ENCODE data around the gene OXCT2. TPM values are rescaled to one million over a fixed set of nuclear protein-coding genes. Genes with fewer than 3 reads are reported as not detected.
A peak's percentile ranks its signal among the peaks of the same experiment; 100 is the strongest.

Gene OXCT2
- total and polyA plus RNA-seq, 2 donors from 2014 or later: 0.32 to 0.98 TPM

GRCh38 chr1:39727932-39728317 is 43.2 kb downstream of the OXCT2 start:
- intact Hi-C loops (cut with DNase I): loop anchor here (10.0 kb wide), 2 partner anchors 117 to 123 kb away; no protein-coding TSS in a partner anchor
- Histone ChIP-seq H3K9ac (ENCODE audit: low read length in 3 of 3) (no peak overlapping the region), H3K4me1 (ENCODE audit: control insufficient read depth in 2 of 3, insufficient read depth in 2 of 3, low read depth in 1 of 3, low read length in 3 of 3) (no peaks in the 10 kb centered on the region), H3K27ac (ENCODE audit: low read depth in 2 of 2, low read length in 2 of 2) (no peak overlapping the region), H3K4me3 (ENCODE audit: low read length in 3 of 3) (no peak overlapping the region), H3K9me3 (ENCODE audit: control insufficient read depth in 2 of 3, insufficient read depth in 1 of 3, low read length in 3 of 3) (no peaks in the 10 kb centered on the region), H3K27me3 (ENCODE audit: control insufficient read depth, insufficient read depth, low read length) (peaks cover 26% of the 10 kb centered on the region), H3K36me3 (ENCODE audit: control insufficient read depth in 2 of 3, insufficient read depth in 3 of 3, low read length in 3 of 3) (no peaks in the 10 kb centered on the region)
- TF ChIP-seq CTCF (IDR thresholded peaks at IDR 0.05; ENCODE audit: borderline replicate concordance, extremely low read depth, insufficient read depth): no peak
- no peak for FAIRE-seq
- DNase-seq: peak in 1 of 5 donors; percentile 36

DNA sequence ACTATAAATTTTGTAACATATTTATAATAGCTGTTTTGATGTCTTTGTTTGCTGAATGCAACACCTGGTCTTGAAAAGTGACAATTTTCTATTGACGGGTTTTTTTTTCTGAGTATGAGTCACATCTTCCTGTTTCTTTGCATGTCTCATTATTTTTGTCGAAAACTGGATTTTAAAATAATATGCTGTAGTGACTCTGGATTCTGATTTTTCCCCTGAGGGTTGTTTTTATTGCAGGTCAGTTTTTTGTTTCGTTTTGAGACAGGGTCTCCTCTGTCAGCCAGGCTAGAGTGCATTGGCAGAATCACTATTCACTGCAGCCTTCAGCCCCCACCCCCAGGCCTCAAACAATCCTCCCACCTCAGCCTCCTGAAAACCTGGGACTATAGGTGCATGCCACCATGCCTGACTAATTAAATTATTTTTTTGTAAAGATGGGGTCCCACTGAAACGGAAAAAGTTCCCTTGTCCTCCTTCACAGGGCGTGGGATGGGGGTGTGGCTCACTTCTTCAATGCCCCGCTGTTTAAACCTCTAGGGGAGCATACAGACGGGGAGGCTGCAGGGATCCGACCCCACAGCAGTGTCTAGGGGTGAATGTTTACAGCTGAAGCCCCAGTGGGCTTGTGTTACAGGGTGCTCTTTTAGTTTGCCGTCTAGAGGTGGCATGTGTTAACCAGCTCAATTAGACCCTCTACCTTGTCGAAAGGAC is 43.8 kb downstream of the OXCT2 start:
- peaks cover 25% of the 10 kb centered on the region for H3K27me3 ChIP-seq (ENCODE audit: control insufficient read depth, insufficient read depth, low read length)
- no peak overlapping the region for H3K9ac ChIP-seq (ENCODE audit: low read length in 3 of 3)
- FAIRE-seq (no peak), DNase-seq (peak in 1 of 5 donors; percentile 35)
- H3K27ac ChIP-seq (ENCODE audit: low read depth in 2 of 2, low read length in 2 of 2): no peak overlapping the region
- no peak for TF ChIP-seq CTCF (IDR thresholded peaks at IDR 0.05; ENCODE audit: borderline replicate concordance, extremely low read depth, insufficient read depth)
- no peaks in the 10 kb centered on the region for H3K4me1 ChIP-seq (ENCODE audit: control insufficient read depth in 2 of 3, insufficient read depth in 2 of 3, low read depth in 1 of 3, low read length in 3 of 3)
- no peaks in the 10 kb centered on the region for H3K36me3 ChIP-seq (ENCODE audit: control insufficient read depth in 2 of 3, insufficient read depth in 3 of 3, low read length in 3 of 3)
- no peak overlapping the region for H3K4me3 ChIP-seq (ENCODE audit: low read length in 3 of 3)
- no peaks in the 10 kb centered on the region for H3K9me3 ChIP-seq (ENCODE audit: control insufficient read depth in 2 of 3, insufficient read depth in 1 of 3, low read length in 3 of 3)
- intact Hi-C loops (cut with DNase I): loop anchor here (10.0 kb wide), 2 partner anchors 117 to 123 kb away; no protein-coding TSS in a partner anchor

- no peak for TF ChIP-seq CTCF (IDR thresholded peaks at IDR 0.05; ENCODE audit: borderline replicate concordance, extremely low read depth, insufficient read depth)
- no peak overlapping the region for H3K4me3 ChIP-seq (ENCODE audit: low read length in 3 of 3)
- peaks cover 23% of the 10 kb centered on the region for H3K27me3 ChIP-seq (ENCODE audit: control insufficient read depth, insufficient read depth, low read length)
- no peaks in the 10 kb centered on the region for H3K9me3 ChIP-seq (ENCODE audit: control insufficient read depth in 2 of 3, insufficient read depth in 1 of 3, low read length in 3 of 3)
- H3K9ac ChIP-seq (ENCODE audit: low read length in 3 of 3): no peak overlapping the region
- intact Hi-C loops (cut with DNase I): loop anchor here (10.0 kb wide), 2 partner anchors 118 to 122 kb away; no protein-coding TSS in a partner anchor
- no peaks in the 10 kb centered on the region for H3K36me3 ChIP-seq (ENCODE audit: control insufficient read depth in 2 of 3, insufficient read depth in 3 of 3, low read length in 3 of 3)
- no peaks in the 10 kb centered on the region for H3K4me1 ChIP-seq (ENCODE audit: control insufficient read depth in 2 of 3, insufficient read depth in 2 of 3, low read depth in 1 of 3, low read length in 3 of 3)
- H3K27ac ChIP-seq (ENCODE audit: low read depth in 2 of 2, low read length in 2 of 2): no peak overlapping the region
- FAIRE-seq (no peak), DNase-seq (no peak)
These were observed 44.5 kb downstream of the OXCT2 start for GRCh38 chr1:39726600-39726999.
